LoVo (cell line): ENCODE data around the gene TAAR9.

Experiments
- DNase-seq: peaks from one replicate; pipeline ENCODE4 v3.0.0-alpha.2; 2016; ENCODE audit warnings: low spot score

Gene TAAR9, protein sequence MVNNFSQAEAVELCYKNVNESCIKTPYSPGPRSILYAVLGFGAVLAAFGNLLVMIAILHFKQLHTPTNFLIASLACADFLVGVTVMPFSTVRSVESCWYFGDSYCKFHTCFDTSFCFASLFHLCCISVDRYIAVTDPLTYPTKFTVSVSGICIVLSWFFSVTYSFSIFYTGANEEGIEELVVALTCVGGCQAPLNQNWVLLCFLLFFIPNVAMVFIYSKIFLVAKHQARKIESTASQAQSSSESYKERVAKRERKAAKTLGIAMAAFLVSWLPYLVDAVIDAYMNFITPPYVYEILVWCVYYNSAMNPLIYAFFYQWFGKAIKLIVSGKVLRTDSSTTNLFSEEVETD

DNA sequence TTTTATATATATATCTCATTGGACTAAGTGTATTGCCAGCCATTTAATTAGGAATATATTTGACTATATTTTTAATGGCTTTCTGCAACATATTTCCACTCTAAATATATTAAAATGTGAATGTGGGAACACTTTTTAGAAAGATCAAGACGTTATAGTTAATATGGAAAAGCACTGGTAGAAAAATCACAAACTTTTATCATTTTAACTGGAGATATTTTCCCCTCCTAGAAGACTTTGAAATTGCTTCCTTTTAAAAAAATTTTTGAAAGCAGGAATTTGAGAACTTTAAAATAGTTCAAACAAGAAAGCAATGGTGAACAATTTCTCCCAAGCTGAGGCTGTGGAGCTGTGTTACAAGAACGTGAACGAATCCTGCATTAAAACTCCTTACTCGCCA lies at the start of gene TAAR9:
Gene TAAR9 (plus strand): TSS at position 301 of the 400 bp plus-strand sequence. CDS start 13 bp downstream, at position 314.
- DNase-seq = no peak

DNA sequence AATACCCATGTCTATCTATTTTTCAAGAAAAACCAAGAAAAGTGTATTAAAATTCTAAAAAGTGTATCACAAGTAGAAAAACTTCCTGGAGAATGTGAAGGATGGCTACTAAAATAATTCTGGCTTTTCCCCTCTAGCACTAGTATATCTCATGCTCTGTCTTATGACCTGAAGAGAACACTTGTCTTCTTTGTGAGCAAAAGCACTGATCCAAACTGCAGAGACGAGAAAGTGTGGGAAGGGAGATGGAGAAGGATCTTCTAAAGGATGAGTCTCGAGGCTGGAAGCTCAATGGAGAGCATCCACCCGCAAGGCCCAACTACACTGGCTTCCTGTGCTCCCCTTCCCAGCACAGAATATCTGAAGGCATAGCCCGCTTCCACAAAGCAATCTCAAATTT lies 48.7 kb upstream of the TAAR9 start:
- DNase-seq = no peak

DNA sequence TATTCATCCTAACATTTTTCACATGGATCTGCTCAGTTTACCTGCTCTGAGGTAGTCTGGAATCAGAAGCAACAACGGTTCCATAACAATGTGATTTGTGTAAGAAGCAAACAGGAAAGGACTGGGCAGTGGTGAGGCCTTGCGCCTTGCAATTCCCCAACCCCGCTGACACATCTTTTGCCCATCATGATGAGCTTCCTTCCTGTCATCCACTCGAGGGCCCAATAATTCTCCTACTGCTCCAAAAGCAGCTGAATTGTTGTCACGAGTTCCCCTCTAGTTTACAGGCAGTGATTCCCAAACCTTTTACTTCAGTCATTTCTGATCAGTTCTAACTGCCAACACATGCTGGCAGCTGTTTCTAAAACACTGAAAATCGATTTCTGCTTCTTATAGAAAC lies 48.1 kb upstream of the TAAR9 start:
- DNase-seq = no peak

DNA sequence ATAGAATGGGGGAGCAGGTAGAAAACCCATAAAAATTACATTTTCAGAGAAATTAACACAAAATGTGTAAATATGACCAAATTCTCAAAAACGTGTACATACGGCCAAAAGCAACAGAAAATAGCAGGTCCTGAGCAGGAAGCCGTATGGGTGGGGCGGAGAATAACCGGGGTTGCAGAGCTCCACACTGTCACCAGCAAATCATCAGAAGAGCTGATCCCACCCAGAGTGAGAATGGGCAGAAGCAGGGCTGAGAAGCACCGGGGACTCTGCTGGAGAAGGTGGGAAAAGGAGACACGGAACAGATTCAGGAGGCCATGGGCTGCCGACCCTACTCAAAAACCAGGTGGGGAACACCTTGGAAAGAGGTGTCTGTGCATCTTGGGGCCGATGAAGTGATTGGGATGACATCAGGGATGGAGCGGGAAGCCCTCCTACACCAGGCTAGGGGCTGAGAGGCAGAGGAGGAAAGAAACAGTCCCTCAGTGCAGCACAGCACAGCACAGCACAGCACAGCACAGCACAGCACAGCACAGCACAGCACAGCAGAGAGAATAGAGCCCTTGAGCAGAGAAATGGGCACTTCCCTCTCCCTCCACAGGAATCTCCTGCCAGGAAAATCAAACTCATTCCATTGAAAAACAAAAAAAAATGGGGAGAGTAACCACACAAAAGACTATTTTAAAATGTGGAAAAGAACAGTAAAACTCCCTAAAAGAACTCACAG lies 47.4 kb upstream of the TAAR9 start:
- DNase-seq = no peak

DNA sequence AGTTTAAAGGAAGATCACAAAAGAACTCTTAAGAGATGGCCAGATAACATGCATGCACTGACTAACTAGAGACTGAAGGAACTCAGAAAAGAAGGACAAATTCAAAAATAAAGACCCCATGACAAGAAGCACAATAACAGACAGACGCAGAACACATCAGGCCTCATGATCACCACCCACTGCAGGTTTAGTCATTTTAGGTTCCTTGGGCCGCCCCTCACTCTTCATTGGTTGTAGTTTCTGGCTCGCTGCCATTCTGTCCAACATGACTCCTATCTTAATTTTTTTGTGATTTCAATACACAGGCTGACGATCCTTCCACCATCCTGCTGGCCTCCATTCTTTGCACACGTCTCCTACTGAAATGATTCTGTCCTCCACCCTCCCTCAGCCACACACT lies 46.8 kb upstream of the TAAR9 start:
- no peak for DNase-seq

DNA sequence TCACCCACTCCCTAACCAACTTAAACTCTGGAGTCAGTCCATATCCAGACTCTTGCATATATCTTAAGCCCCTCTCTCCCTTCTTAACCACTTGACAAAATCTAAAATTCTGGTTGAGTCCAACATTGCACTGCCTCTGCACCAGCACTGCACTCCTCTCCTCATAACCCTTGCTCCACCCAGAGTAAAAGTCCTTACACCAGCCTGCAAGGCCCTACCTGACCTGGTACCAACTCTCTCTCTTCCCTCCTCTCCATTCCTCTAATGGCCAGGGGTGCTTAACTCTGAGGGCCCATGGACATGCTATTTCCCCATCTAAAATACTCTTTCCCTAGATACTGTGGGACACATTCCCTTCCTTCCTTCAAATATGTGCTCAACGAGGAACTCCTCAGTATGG lies 46.2 kb upstream of the TAAR9 start:
- DNase-seq = no peak

DNA sequence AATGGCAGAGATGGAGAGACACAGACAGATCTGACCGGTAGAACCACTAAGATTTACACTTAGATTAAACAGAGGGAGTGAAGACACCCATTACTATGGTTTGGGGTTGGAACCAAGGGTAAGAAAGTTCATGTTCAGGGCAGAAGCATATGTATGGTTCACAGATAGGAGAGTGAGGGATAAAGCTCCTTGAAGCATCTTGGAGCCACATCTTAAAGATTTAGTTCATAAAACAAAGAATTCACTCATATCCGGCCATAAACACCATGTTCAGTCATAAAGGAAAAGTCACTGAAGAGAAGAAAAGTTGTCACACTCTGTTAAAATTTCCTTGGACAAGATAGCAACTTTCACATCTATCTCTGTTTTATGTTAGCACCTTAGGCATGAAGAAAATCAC lies 43.1 kb upstream of the TAAR9 start:
- no peak for DNase-seq

DNA sequence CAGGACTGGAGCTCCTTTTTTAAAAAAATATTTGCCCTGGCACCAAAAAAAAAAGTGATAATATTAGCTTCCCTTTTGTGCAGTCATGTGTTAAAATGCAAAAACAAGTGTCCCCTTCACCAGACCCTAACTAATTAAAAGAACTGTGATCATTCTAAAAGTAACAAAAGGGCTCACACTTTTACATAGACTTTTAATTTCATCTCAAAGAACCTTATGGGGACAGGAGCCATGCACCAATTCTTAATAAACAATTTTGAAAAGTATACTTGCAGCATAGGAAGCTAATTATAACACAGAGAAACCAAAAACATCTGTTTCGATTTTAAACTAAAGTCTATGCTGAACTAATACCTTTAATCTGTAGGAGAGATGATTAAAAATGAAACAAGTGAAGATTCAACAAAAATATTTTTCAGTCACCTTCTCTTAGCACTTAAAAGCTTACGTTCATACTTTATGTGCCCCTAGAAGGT lies 42.4 kb upstream of the TAAR9 start:
- DNase-seq = no peak

DNA sequence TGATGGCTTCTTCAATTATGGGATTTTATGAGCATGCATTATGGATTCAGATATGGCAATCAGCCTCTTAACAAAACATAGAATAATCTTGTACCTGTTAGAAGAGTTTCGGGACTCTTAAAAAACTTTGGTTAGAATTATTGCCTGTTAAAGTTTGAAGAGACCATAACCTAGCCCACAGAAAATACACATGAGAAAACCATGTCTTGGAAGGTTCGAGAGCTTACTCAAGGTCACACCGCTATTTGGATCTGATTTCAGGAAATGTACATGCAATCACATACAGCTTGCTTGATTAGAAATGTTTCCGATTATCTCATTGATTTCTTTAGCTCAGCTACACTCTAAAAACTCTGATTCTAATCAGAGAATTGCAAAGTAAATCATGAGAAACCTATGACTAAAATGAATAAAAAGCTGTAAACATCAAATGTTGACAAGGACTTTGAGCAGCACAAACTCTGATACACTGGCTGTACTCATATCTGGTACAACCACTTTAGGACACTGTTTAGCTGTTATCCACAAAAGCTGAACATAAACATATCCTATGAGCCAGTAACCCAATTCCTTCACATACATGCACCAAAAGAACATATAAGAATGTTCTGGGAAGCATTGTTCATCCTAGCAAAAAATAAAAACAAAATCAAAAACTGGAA lies 41.4 kb upstream of the TAAR9 start:
- no peak for DNase-seq

DNA sequence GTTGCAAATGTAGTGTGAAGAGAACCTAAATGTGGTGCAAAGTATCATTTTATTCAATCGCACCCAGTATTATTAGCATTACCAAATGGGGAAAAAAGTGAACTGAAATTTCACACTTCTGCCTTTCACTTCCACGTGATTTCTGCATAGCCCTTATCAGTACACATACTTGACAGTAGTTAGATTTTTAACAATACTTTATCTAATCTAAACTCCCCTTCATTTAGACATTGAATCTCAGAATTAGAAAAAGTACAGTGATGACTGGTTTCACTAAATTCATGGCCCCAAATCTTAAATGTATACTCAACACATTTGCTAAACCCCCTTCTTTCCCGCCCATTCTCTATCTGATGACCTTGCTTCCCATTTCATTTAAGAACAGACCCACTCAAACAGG lies 39.4 kb upstream of the TAAR9 start:
- DNase-seq = no peak

DNA sequence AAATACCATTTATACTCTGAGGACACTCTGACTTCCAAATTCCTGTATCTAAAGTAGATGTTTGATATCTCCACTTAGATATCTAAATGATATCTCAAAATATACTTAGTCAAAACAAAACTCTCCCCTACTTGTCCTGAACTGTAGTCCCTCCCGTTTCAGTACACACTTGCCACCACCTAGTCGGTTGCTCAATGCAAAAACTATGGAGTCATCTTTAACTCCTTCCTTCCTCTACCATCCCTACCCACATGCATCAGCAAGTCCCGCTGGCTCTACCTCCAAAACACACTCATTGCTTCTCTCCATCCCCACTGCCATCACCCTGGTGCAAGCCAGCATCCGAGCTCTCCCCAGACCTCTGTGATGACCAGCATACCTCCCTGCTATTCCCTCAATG lies 38.3 kb upstream of the TAAR9 start:
- no peak for DNase-seq

DNA sequence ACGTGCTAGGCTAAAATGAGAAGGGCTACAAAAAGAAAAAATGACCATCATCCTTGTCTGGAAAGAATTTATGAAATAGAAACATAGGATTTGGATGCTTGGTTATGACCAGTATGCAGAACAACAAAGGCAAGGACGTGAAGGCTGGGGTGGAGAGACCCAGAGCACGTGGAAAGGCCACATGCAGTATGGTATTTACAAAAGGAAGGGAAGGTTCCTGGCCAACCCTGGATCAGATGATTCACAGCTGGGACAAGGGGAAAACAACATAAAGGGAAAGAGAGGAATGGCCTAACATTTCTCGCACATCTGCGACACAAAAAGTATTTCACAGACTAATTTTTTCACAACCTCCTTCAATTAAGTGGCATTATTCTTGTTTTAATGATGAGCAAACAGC lies 33.3 kb upstream of the TAAR9 start:
- DNase-seq = no peak

DNA sequence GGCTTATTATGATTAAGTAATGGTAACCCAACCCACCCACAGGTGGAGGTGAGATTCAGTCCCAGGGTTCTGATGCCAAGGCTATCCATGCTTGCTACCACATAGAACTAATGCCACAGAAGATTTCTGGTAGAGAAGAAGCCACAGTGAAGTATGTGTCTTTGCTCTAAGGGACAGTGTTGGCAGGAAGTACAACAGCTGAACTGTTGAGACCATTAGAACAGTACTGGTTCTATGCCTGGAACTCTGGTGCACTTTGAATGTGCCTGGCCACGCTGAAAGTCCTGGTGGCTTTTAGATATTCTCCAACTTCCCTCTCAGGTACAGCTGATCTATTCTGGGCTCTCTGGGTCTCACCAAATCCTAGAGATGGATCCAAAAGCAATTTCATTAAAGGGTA lies 32.9 kb upstream of the TAAR9 start:
- no peak for DNase-seq

DNA sequence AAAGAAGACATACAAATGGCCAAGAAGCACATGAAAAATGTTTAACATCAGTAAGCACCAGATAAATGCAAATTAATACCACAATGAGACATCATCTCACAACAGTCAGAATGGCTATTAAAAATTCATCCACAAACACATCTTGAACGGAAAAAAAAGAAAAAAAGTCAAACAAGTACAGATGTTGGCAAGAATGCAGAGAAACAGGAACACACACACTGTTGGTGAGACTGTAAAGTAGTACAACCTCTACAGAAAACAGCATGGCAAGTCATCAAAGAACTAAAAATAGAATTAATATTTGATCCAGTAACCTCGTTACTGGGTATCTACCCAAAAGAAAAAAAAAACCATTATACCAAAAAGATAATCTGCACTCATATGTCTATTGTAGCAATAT lies 31.6 kb upstream of the TAAR9 start:
- DNase-seq = no peak

DNA sequence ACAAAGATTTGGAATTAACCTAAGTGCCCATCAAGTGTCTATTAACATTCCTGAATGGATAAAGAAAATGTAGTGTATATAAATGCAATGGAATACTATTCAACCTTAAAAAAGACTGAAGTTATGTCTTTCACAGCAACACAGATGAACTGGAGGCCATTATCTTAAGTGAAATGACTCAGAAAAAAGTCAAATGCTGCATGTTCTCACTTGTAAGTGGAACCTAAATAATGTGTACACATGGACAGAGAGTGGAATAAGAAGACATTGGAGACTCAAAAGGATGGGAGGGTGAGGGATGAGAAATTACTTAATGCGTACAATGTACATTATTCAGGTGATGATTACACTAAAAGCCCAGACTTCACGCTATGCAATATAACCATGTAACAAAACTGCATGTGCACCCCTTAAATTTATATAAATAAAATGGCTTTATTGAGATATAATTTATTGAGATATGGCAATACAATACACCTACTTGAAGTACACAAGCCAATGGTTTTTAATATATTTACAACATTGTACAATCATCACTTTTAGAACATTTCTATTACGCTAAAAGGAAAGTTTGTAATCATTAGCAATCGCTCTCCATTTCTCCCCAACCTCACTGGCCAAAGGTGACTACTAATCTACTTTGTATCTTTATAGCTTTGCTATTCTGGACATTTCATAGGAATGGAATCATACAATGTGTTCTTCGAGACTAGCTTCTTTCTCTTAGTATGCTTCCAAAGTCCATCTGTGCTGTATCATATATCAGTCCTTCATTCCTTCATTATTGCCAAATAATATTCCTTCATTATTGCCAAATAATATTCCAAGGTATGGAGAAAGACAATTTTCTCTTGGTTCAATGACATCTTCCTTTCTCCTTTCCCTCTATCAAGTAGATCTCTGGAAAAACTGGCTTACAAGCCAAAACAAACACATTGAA lies 30.9 kb upstream of the TAAR9 start:
- no peak for DNase-seq

DNA sequence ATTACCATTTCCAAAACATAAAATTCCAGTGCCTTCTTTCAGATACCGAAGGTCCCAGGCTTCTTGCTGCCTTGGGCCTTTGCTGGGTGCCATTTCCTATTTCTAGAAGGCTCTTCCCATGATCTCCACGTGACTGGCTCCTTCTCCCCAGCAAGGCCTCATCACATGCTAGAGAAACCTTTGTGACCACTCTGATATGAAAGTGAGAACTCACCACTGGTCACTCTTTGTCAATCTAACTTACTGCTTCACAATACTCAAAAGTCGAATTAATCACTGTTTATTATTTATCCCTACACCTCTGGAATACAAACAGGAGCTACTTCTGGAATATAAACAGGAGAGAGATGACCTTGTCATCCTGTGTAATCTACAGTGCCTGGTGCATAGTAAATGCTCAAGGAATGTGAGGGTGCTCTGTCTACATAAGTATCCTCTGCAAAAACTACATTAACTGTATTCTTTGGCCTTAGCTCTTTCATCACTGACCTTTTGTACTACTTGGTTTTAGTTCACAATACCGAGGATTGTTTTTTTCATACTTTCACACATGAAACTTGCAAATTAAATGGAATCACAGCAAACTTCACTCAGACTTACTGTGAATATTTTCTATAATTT lies 26.8 kb upstream of the TAAR9 start:
- no peak for DNase-seq

DNA sequence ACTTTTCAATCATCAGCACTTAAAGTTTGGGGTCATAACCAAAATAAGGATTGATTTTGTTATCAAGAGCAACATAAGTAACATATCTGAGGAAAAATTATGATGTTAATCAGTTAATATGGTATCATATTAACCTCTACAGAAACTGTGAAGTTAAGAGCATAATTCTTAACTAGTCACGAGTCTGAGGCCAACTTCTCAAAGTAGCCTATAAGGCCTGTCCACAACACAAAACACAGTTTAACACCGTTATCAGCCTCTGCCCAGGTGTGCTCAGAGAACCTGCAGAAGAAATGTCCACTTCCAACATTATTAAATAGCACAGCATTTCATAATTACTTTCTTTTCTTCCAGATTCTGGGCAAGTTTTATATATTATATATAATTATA lies 26.3 kb upstream of the TAAR9 start:
- DNase-seq = no peak

DNA sequence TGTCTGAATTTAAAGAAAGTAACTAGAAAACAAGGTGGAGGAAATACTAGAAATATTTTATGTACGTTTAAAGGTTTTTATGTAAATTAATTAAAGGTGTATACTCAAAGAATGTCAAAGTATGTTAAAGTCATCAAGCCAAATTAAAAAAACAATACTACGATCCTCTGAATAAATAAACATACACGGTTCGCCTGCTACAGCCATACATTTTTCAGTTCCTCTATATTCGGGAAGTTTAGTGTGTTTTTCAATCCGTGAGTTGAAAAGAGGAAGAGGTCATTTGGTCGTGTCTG lies 25.8 kb upstream of the TAAR9 start:
- DNase-seq = no peak

DNA sequence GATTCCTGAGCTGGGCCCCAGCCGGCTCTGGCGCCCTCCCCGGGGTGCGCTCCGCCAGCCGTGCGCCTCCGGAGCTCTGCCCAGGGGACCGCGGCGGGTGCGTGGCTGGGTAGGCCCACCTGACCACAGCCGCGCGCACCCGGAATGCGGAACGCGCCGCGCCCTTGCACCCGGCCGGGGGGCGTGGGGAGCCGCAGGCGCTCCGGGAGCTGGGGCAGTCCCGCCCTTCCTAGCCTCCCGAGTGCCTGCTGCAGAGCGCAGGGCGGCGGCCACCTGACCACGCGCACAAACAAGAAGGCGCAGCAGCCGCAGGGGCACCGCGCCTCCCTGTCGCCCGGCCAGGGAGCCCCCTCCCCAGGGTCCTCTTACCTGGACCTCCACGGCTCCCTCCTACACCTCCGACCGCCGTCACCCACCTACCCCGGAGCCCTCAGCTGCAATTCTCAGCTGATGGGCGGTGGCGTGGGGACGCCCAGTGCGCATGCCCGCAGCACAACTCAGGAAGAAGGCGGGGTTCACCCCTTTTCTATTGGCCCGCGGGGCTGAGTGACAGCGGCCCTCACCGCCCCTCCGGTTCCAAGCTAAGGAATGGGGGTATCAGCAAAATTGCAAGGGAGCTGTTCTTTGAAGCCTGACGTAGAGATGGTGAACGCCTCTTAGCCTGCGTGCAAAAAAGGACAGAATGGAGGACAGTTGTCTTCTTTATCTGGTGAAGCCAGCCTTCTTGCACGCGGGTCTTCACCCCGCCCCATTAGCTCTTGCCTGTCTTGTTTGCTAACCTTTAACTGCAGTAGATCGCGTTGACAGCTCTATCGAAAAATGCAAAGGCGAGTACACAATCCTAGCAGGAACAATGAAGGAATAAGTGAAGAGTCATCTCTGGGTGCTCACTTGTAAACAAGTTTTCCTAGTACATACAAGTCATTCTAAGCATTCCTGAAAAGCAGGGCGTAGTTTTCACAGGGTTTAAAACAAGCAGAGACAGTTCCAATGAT lies 25.1 kb upstream of the TAAR9 start, which contains the start of gene STX7:
Gene STX7 (minus strand): TSS at position 479 of the 995 bp plus-strand sequence. CDS start 9,586 bp downstream, outside the sequence.
- DNase-seq = peak; percentile 90

DNA sequence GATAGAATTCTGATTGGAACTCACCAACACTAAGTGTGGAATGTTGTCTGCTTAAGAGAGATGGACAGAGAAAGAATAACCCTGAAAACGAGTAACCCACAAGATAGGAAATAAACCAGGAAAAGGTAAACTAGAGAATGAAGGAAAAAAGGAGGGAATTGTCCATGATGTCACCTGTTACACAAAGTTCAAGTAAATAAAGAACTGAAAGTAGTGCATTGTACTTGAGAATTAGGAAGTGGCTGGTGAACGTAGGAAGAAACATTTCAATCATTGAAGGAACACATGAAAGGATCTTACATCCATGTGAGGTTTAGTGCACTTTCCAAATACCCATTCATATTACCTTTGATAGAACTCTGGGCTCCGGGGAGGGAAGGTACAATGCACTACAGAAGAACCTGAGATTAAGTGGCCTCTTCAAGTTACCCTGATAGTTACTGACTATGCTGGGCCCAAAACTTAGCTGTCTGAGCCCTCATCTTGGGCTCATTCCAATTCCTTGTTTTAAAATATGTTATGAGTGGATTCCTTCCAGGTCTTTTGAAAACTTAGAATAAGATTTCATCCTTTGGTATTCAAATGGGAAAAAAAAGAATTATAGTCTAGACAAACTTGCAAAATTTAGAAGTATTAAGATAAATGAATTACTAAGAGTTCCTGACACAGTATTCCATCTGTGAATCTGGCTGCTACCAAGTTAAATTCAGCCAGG lies 24.1 kb upstream of the TAAR9 start:
- DNase-seq = no peak
